Vagina (tissue), 2 donors: Measurements from ENCODE around the gene CORIN.

ENCODE experiments used
- CTCF ChIP-seq, 3 experiments: fragments of 450-650 bp in 2 of 3; fragments of 200-600 bp in 1 of 3; sonication (generic) in 1 of 3; IDR thresholded peaks; one replicate each; pipeline ENCODE4 v1.5.1; 2017 to 2019; ENCODE audit warnings: antibody characterized with exemption in 3 of 3, mild to moderate bottlenecking in 2 of 3, moderate library complexity in 2 of 3
- POLR2A ChIP-seq, 2 donors: fragments of 450-650 bp; IDR thresholded peaks; one replicate each; pipeline ENCODE4 v1.6.1; 2017; ENCODE audit warnings: antibody characterized with exemption in 2 of 2, mild to moderate bottlenecking in 2 of 2, moderate library complexity in 2 of 2
- POLR2AphosphoS5 ChIP-seq, 2 donors: sonication (generic); formaldehyde crosslinking; IDR thresholded peaks; one replicate each; pipeline ENCODE4 v1.9.0; 2017; ENCODE audit warnings: antibody characterized with exemption in 2 of 2, mild to moderate bottlenecking in 2 of 2, low read depth in 1 of 2; ENCODE audit not compliant: insufficient read depth in 1 of 2

GRCh38 chr4:47651231-47651630 is 186.6 kb downstream of the CORIN start:
- TF ChIP-seq CTCF (IDR thresholded peaks at IDR 0.05) (no peak), POLR2A (IDR thresholded peaks at IDR 0.05) (no peak), POLR2AphosphoS5 (IDR thresholded peaks at IDR 0.05; ENCODE audit: insufficient read depth in 1 of 2, low read depth in 1 of 2) (no peak)
